HCT116 (cell line): ENCODE data around the gene GPR176. TPM values are rescaled to one million over a fixed set of nuclear protein-coding genes. Genes with fewer than 3 reads are reported as not detected.
A peak's percentile ranks its signal among the peaks of the same experiment; 100 is the strongest.

Source experiments
- ATAC-seq: fragments of 200-7000 bp; cut with Tn5 transposase; 2 replicates; pipeline ENCODE4 v1.9.1; 2020; ENCODE audit warnings: mild to moderate bottlenecking, moderate library complexity
- BruUV-seq: library from RNA; stranded (reverse); fragments of 400-500 nt; replicated peaks from 2 replicates; lab custom pipeline; 2021; lab: Mats Ljungman, UMichigan
- CTCF ChIA-PET: fragments of 300-600 bp; sonication (Branson Sonifier 250); formaldehyde crosslinking; loops from one replicate; lab custom pipeline; 2021; ENCODE audit warnings: antibody characterized with exemption; lab: Charles Lee
- POLR2A ChIA-PET: fragments of 300-600, 350-600 bp; sonication (Branson Sonifier 250); formaldehyde crosslinking; loops from one replicate; lab custom pipeline; 2021; ENCODE audit warnings: antibody characterized with exemption; lab: Charles Lee
- RAD21 ChIA-PET, 2 experiments: fragments of 300-600 bp; sonication (Branson Sonifier 250); formaldehyde crosslinking; loops; one replicate each; lab custom pipeline; 2023; ENCODE audit warnings: low total read pairs in 2 of 2; ENCODE audit not compliant: uncharacterized antibody in 2 of 2, unreplicated experiment in 2 of 2, low non-redundant PET in 1 of 2; lab: Charles Lee
- DNase-seq: peaks from one replicate; pipeline ENCODE4 v3.0.0-alpha.2; 2010; ENCODE audit warnings: low read depth, low spot score
- H2AFZ ChIP-seq: fragments of 200-600 bp; shearing (Covaris generic), sonication (generic); 2 replicates; pipeline ENCODE4 v1.6.1; 2017; ENCODE audit warnings: low read depth, mixed run types, mixed read lengths, antibody characterized with exemption, low read length; ENCODE audit not compliant: poor library complexity, severe bottlenecking
- H3K27ac ChIP-seq: 2 replicates; pipeline ENCODE4 v1.5.1; 2012; ENCODE audit warnings: low read depth, low read length
- H3K27me3 ChIP-seq: fragments of 200-600 bp; sonication (generic); 2 replicates; pipeline ENCODE4 v1.6.1; 2016; ENCODE audit warnings: mixed run types, low read length, mixed read lengths; ENCODE audit not compliant: insufficient read depth
- H3K36me3 ChIP-seq, 2 experiments: fragments of 200-500 bp in 1 of 2; fragments of 200-600 bp in 1 of 2; sonication (Bioruptor generic) in 1 of 2; sonication (generic) in 1 of 2; 2 replicates each; pipeline versions ENCODE4 v1.5.1 to v1.6.1; 2014 to 2016; ENCODE audit warnings: low read length in 2 of 2, inconsistent platforms in 1 of 2, mixed read lengths in 1 of 2, mixed run types in 1 of 2; ENCODE audit not compliant: insufficient read depth in 2 of 2, control insufficient read depth in 1 of 2
- H3K4me1 ChIP-seq, 2 experiments: fragments of 200-600 bp in 1 of 2; sonication (generic) in 1 of 2; 2 replicates each; pipeline versions ENCODE4 v1.5.1 to v1.6.1; 2012 to 2017; ENCODE audit warnings: low read length in 2 of 2, inconsistent platforms in 1 of 2, mild to moderate bottlenecking in 1 of 2, mixed read lengths in 1 of 2, mixed run types in 1 of 2, moderate library complexity in 1 of 2; ENCODE audit not compliant: insufficient read depth in 2 of 2, control insufficient read depth in 1 of 2
- H3K4me2 ChIP-seq: fragments of 200-600 bp; sonication (generic); 2 replicates; pipeline ENCODE4 v1.6.1; 2017; ENCODE audit warnings: mixed run types, low read length, mixed read lengths
- H3K4me3 ChIP-seq, 2 experiments: fragments of 200-600 bp in 1 of 2; sonication (generic) in 1 of 2; replicated peaks in 1 of 2; 2 replicates each; pipeline ENCODE4 v1.5.1; 2011 to 2016; ENCODE audit warnings: low read length in 2 of 2, control low read depth in 1 of 2, low read depth in 1 of 2, mild to moderate bottlenecking in 1 of 2, mixed read lengths in 1 of 2, mixed run types in 1 of 2
- H3K79me2 ChIP-seq: fragments of 200-600 bp; sonication (generic); 2 replicates; pipeline ENCODE4 v1.6.1; 2017; ENCODE audit warnings: mild to moderate bottlenecking, mixed run types, low read length, moderate library complexity, mixed read lengths; ENCODE audit not compliant: insufficient read depth
- H3K9ac ChIP-seq: fragments of 200-600 bp; sonication (generic); 2 replicates; pipeline ENCODE4 v1.6.1; 2016; ENCODE audit warnings: low read length, mixed read lengths
- H3K9me2 ChIP-seq: fragments of 200-600 bp; sonication (generic), shearing (Covaris generic); 2 replicates; pipeline ENCODE4 v1.6.1; 2017; ENCODE audit warnings: mixed run types, mild to moderate bottlenecking, moderate library complexity; ENCODE audit not compliant: insufficient read depth
- H3K9me3 ChIP-seq, 2 experiments: fragments of 200-500 bp in 1 of 2; fragments of 200-600 bp in 1 of 2; sonication (Bioruptor generic) in 1 of 2; sonication (generic) in 1 of 2; 2 replicates each; pipeline ENCODE4 v1.6.1; 2014 to 2017; ENCODE audit warnings: low read length in 2 of 2, mixed read lengths in 2 of 2, inconsistent platforms in 1 of 2, low read depth in 1 of 2, mild to moderate bottlenecking in 1 of 2, mixed run types in 1 of 2, moderate library complexity in 1 of 2; ENCODE audit not compliant: control insufficient read depth in 1 of 2, insufficient read depth in 1 of 2
- H4K20me1 ChIP-seq: fragments of 200-600 bp; sonication (generic), shearing (Covaris generic); 2 replicates; pipeline ENCODE4 v1.6.1; 2017; ENCODE audit warnings: mixed run types, mild to moderate bottlenecking, moderate library complexity; ENCODE audit not compliant: insufficient read depth
- CEBPB ChIP-seq: IDR thresholded peaks from 2 replicates; pipeline ENCODE4 v1.6.1; 2012; ENCODE audit warnings: low read depth
- ELF1 ChIP-seq: IDR thresholded peaks from 2 replicates; pipeline ENCODE4 v1.6.1; 2012; ENCODE audit warnings: low read depth, borderline replicate concordance
- EZH2phosphoT487 ChIP-seq: fragments of 200-600 bp; IDR thresholded peaks from 2 replicates; pipeline ENCODE4 v1.6.1; 2018; ENCODE audit warnings: antibody characterized with exemption, borderline replicate concordance
- POLR2A ChIP-seq: IDR thresholded peaks from 2 replicates; pipeline ENCODE4 v1.7.0; 2011; ENCODE audit warnings: borderline replicate concordance; ENCODE audit not compliant: insufficient read depth, insufficient read length; ENCODE audit errors: extremely low read depth
- TCF7L2 ChIP-seq: IDR thresholded peaks from 2 replicates; pipeline ENCODE4 v1.7.0; 2011; ENCODE audit warnings: borderline replicate concordance, inconsistent platforms; ENCODE audit not compliant: insufficient read depth, insufficient read length; ENCODE audit errors: extremely low read depth
- YY1 ChIP-seq: IDR thresholded peaks from 2 replicates; pipeline ENCODE4 v1.6.1; 2011; ENCODE audit warnings: low read length, low read depth, moderate library complexity, mild to moderate bottlenecking; ENCODE audit not compliant: insufficient replicate concordance; ENCODE audit errors: extremely low read depth
- intact Hi-C: fragments of 100-400 bp; cut with micrococcal nuclease; formaldehyde crosslinking; loops from 2 replicates; pipeline ENCODE4 v1.10.0; 2022
- total RNA-seq: library from RNA; stranded (reverse); gene quantifications from one replicate; pipeline ENCODE4 v1.2.1, GENCODE V29; 2021; ENCODE audit not compliant: unreplicated experiment
- TF ChIP-seq, protein P1 (sequence below): IDR thresholded peaks from 2 replicates; pipeline ENCODE4 v1.6.1; 2012
- TF ChIP-seq, protein P2 (sequence below), 3 experiments: fragments of 200-600 bp in 1 of 3; sonication (generic) in 1 of 3; IDR thresholded peaks in 2 of 3; conservative IDR thresholded peaks in 1 of 3; 2 replicates each; pipeline ENCODE4 v1.5.1; 2012 to 2017; ENCODE audit warnings: low read depth in 2 of 3, low read length in 2 of 3, antibody characterized with exemption in 1 of 3, borderline replicate concordance in 1 of 3, control low read depth in 1 of 3, mild to moderate bottlenecking in 1 of 3, mixed read lengths in 1 of 3, mixed run types in 1 of 3, moderate library complexity in 1 of 3; ENCODE audit not compliant: insufficient read depth in 1 of 3

The GPR176 gene
- total RNA-seq, 1 experiment from 2014 or later = 1.7 TPM

DNA sequence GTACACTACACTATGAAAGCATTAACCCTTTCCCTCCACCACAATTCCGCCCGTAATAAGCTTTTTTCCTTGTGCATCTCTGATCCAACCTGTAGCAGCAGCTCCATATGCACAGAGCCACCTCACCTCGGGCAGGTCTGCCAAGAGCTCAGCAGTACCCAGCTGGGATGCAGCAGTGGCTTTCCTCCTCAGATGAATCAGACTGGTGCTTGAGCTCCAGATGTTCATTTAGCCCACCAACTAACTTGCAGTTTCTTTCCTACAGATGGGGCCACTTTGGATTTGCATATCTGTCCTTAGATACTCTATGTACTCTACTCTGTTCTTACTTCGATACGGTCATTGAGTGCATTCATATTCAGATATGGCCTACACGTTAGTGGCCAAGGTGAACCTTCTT is 122.7 kb downstream of the GPR176 start (continued):
- TF ChIP-seq, protein P1, sequence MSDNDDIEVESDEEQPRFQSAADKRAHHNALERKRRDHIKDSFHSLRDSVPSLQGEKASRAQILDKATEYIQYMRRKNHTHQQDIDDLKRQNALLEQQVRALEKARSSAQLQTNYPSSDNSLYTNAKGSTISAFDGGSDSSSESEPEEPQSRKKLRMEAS = no peak
- TF ChIP-seq EZH2phosphoT487 (no peak), CEBPB (no peak)

DNA sequence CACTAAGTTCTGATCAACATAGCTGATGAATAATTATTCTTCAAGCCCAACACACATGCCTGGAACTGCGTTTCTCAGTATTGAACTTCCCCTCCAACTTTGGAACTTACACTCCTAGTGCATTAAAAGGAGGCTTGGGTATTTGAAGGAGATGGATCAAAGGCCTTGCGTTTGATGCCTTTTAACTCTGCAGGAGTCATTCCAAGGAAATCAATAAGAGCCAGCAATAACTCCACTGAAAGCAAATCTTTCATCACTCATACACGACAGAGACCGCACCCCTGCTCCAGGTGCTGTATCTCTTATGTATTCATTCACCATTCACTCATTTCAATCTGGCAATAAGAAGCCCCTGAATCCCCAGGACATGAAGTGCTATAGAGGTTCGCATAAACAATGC is 123.5 kb downstream of the GPR176 start:
- no peaks in the 10 kb centered on the region for H3K36me3 ChIP-seq
- H2AFZ ChIP-seq = no peak overlapping the region
- ChIA-PET CTCF (no interaction called here), POLR2A (no interaction called here), RAD21 (no interaction called here)
- no peaks in the 10 kb centered on the region for H3K79me2 ChIP-seq
- TF ChIP-seq, protein P1 = no peak
- TF ChIP-seq TCF7L2 (peak; percentile 57), YY1 (no peak), ELF1 (no peak), POLR2A (no peak)
- H3K27me3 ChIP-seq = no peaks in the 10 kb centered on the region
- BruUV-seq = no TSS peak
- no peak overlapping the region for H3K4me3 ChIP-seq
- ATAC-seq (0 out of 2 replicates have a peak, but pooled peaks have one; percentile 34), DNase-seq (no peak)
- no peak overlapping the region for H3K4me2 ChIP-seq
- peaks cover 0 to 7% of the 10 kb centered on the region in 2 experiments; a peak in 1 of 4 replicates for H3K4me1 ChIP-seq
- H3K9me3 ChIP-seq = no peaks in the 10 kb centered on the region
- H3K27ac ChIP-seq = no peak overlapping the region
- H3K9ac ChIP-seq = no peak overlapping the region
- H4K20me1 ChIP-seq = no peaks in the 10 kb centered on the region
- H3K9me2 ChIP-seq = no peaks in the 10 kb centered on the region
- intact Hi-C loops = no loop called here

- H3K9me2 ChIP-seq = no peaks in the 10 kb centered on the region
- H4K20me1 ChIP-seq = no peaks in the 10 kb centered on the region
- no peaks in the 10 kb centered on the region for H3K79me2 ChIP-seq
- TF ChIP-seq, protein P2, sequence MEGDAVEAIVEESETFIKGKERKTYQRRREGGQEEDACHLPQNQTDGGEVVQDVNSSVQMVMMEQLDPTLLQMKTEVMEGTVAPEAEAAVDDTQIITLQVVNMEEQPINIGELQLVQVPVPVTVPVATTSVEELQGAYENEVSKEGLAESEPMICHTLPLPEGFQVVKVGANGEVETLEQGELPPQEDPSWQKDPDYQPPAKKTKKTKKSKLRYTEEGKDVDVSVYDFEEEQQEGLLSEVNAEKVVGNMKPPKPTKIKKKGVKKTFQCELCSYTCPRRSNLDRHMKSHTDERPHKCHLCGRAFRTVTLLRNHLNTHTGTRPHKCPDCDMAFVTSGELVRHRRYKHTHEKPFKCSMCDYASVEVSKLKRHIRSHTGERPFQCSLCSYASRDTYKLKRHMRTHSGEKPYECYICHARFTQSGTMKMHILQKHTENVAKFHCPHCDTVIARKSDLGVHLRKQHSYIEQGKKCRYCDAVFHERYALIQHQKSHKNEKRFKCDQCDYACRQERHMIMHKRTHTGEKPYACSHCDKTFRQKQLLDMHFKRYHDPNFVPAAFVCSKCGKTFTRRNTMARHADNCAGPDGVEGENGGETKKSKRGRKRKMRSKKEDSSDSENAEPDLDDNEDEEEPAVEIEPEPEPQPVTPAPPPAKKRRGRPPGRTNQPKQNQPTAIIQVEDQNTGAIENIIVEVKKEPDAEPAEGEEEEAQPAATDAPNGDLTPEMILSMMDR (IDR thresholded peaks at IDR 0.05 in 2 of 3, conservative IDR thresholded peaks at IDR 0.05 in 1 of 3; ENCODE audit: borderline replicate concordance in 1 of 3, insufficient read depth in 1 of 3, low read depth in 2 of 3, low read length in 2 of 3) = no peak
- TF ChIP-seq EZH2phosphoT487 = no peak
- TF ChIP-seq, all 23 proteins: peak for 0
- Histone ChIP-seq H3K36me3 (no peaks in the 10 kb centered on the region), H3K4me2 (no peak overlapping the region), H3K4me3 (no peak overlapping the region), H3K9me3 (no peaks in the 10 kb centered on the region), H3K27ac (no peak overlapping the region), H2AFZ (no peak overlapping the region), H3K4me1 (peaks cover 0 to 7% of the 10 kb centered on the region in 2 experiments; a peak in 1 of 4 replicates), H3K27me3 (no peaks in the 10 kb centered on the region), H3K9ac (no peak overlapping the region)
- ATAC-seq (no peak), DNase-seq (no peak)
- CTCF ChIA-PET = interaction anchor here (1.0 kb wide), 1 partner anchor 10 kb away, joined by 3 read pairs; no protein-coding TSS in a partner anchor
- BruUV-seq = no TSS peak
- RAD21 ChIA-PET = no interaction called here
- intact Hi-C loops = no loop called here
- POLR2A ChIA-PET = no interaction called here
These were observed 124.6 kb downstream of the GPR176 start for GRCh38 chr15:39795486-39795885.
